Spleen (tissue), 11 donors: ENCODE measurements around the gene BCL2. TPM values are rescaled to one million over a fixed set of nuclear protein-coding genes. Genes with fewer than 3 reads are reported as not detected.
"Not testable (repeated sequence)": the region's sequence is repeated elsewhere in the genome, so short reads cannot be mapped to it uniquely, and the experiment has no call there.

Source experiments
- DNase-seq: peaks from one replicate; pipeline ENCODE4 v3.0.0-alpha.2; 2020
- H3K27ac ChIP-seq, 8 donors: fragments of 200-600 bp; sonication (generic) in 7 of 8; 1 replicate in 4 of 8; 2 replicates in 4 of 8; pipeline versions ENCODE4 v1.5.0 to v1.8.0; 2016 to 2021; ENCODE audit warnings: inconsistent platforms in 4 of 8, mild to moderate bottlenecking in 4 of 8, moderate library complexity in 1 of 8
- H3K27me3 ChIP-seq, 7 donors: fragments of 200-600 bp; sonication (generic) in 6 of 7; replicated peaks in 1 of 7; 1 replicate in 4 of 7; 2 replicates in 3 of 7; pipeline versions ENCODE4 v1.5.0 to v1.8.0; 2016 to 2021; ENCODE audit warnings: inconsistent platforms in 3 of 7, mild to moderate bottlenecking in 1 of 7
- H3K36me3 ChIP-seq, 6 donors: fragments of 200-600 bp; sonication (generic) in 5 of 6; 1 replicate in 4 of 6; 2 replicates in 2 of 6; pipeline versions ENCODE4 v1.5.0 to v1.8.0; 2016 to 2021; ENCODE audit warnings: inconsistent platforms in 2 of 6
- H3K4me1 ChIP-seq, 6 donors: fragments of 200-600 bp; sonication (generic) in 5 of 6; 1 replicate in 3 of 6; 2 replicates in 3 of 6; pipeline versions ENCODE4 v1.5.0 to v1.8.0; 2016 to 2021; ENCODE audit warnings: inconsistent platforms in 3 of 6
- H3K4me3 ChIP-seq, 8 donors: fragments of 200-600 bp; sonication (generic) in 7 of 8; 1 replicate in 4 of 8; 2 replicates in 4 of 8; pipeline versions ENCODE4 v1.5.0 to v1.8.0; 2016 to 2021; ENCODE audit warnings: inconsistent platforms in 4 of 8, mild to moderate bottlenecking in 4 of 8, moderate library complexity in 2 of 8
- H3K9me3 ChIP-seq, 8 donors: fragments of 200-600 bp; sonication (generic) in 7 of 8; 1 replicate in 4 of 8; 2 replicates in 4 of 8; pipeline versions ENCODE4 v1.5.0 to v1.8.0; 2016 to 2021; ENCODE audit warnings: inconsistent platforms in 4 of 8
- CTCF ChIP-seq, 11 experiments: fragments of 200-600 bp in 7 of 11; fragments of 450-650 bp in 4 of 11; sonication (generic) in 4 of 11; IDR thresholded peaks in 8 of 11; conservative IDR thresholded peaks in 3 of 11; 1 replicate in 7 of 11; 2 replicates in 4 of 11; pipeline versions ENCODE4 v1.4.0 to v1.8.0; 2016 to 2021; ENCODE audit warnings: antibody characterized with exemption in 11 of 11, inconsistent platforms in 4 of 11, mild to moderate bottlenecking in 1 of 11
- POLR2A ChIP-seq, 3 donors: fragments of 450-650 bp; IDR thresholded peaks; one replicate each; pipeline ENCODE4 v1.5.1; 2017; ENCODE audit warnings: antibody characterized with exemption in 3 of 3, mild to moderate bottlenecking in 1 of 3
- POLR2AphosphoS5 ChIP-seq, 3 donors: sonication (generic); formaldehyde crosslinking; IDR thresholded peaks; one replicate each; pipeline ENCODE4 v1.5.1; 2017; ENCODE audit warnings: antibody characterized with exemption in 3 of 3
- WGBS, 5 donors: extraction: QIAGEN DNeasy Blood & Tissue Kit in 3 of 5; methylation state at CpG; one replicate each; pipeline versions ENCODE4 v1.1.5 to v1.1.7; 2013 to 2018; 5-methylcytosine and 5-hydroxymethylcytosine counted together
- intact Hi-C: fragments of 100-400 bp; cut with DNase I; formaldehyde crosslinking; loops from one replicate; pipeline ENCODE4 v1.15.0; 2023; ENCODE audit warnings: low total_unique reads
- polyA plus RNA-seq, 3 donors: library from polyadenylated mRNA; stranded (reverse); fragments of 200-250 nt; gene quantifications; one replicate each; pipeline ENCODE4 v1.2.1, GENCODE V29; 2013
- total RNA-seq, 7 donors: library from RNA; depleted of rRNA in 3 of 7; stranded (reverse); fragments of >200 nt in 3 of 7; fragmentation: NEBNext Ultra II Directional in 4 of 7; extraction: Animal tissue kit (Norgen Biotek cat#: 25700) in 4 of 7; gene quantifications; one replicate each; pipeline versions ENCODE4 v1.1.0 to v1.2.1, GENCODE V29; 2016 to 2021
- donor health status: healthy with polysubstance abuse.
- donor health status: DM: no; HTN: no; CAD: no; lungs with moderate emphysema.
- donor health status: DM: no; HTN: no; CAD: no.
- donor health status: Bipolar disorder and iron deficiency.
- donor health status: healthy.
- donor health status: DM: no; HTN: no; CAD: no.
- donor health status: DM: yes; HTN: yes; CAD: no.

Gene BCL2
- total and polyA plus RNA-seq, 10 donors: 9.6 to 112 (median 69.1) TPM

GRCh38 chr18:63191413-63191812, 128.2 kb downstream of the BCL2 start:
- no peaks in the 10 kb centered on the region for H3K27me3 ChIP-seq
- peaks cover 10 to 81% (median 36%) of the 10 kb centered on the region in 6 donors for H3K4me1 ChIP-seq
- H3K4me3 ChIP-seq: no peak overlapping the region
- 88 to 95% (median 91%) methylated on average over 1 of the region's 1 CpG for WGBS, 5 donors
- TF ChIP-seq POLR2A (IDR thresholded peaks at IDR 0.05) (no peak), CTCF (IDR thresholded peaks at IDR 0.05 in 8 of 11, conservative IDR thresholded peaks at IDR 0.05 in 3 of 11) (no peak), POLR2AphosphoS5 (IDR thresholded peaks at IDR 0.05) (no peak)
- H3K9me3 ChIP-seq: peaks cover 0 to 4% (median 0%) of the 10 kb centered on the region in 8 donors
- H3K27ac ChIP-seq: no peak overlapping the region
- intact Hi-C loops: no loop called here
- peaks cover 0 to 6% (median 0%) of the 10 kb centered on the region in 6 donors for H3K36me3 ChIP-seq
- no peak for DNase-seq

GRCh38 chr18:63190838-63191237, 128.7 kb downstream of the BCL2 start:
- intact Hi-C loops, H3K36me3 ChIP-seq, H3K27me3 ChIP-seq, H3K9me3 ChIP-seq, H3K4me3 ChIP-seq, H3K27ac ChIP-seq, DNase-seq: not testable (repeated sequence)
- 94 to 99% (median 98%) methylated on average over 2 of the region's 2 CpGs for WGBS, 5 donors
- H3K4me1 ChIP-seq: peaks cover 10 to 81% (median 34%) of the 10 kb centered on the region in 6 donors

- H3K4me3 ChIP-seq: no peak overlapping the region
- 88 to 92% (median 90%) methylated on average over 2 of the region's 2 CpGs for WGBS, 5 donors
- no peak overlapping the region for H3K27ac ChIP-seq
- peaks cover 10 to 81% (median 32%) of the 10 kb centered on the region in 6 donors for H3K4me1 ChIP-seq
- intact Hi-C loops: no loop called here
- TF ChIP-seq CTCF (IDR thresholded peaks at IDR 0.05 in 8 of 11, conservative IDR thresholded peaks at IDR 0.05 in 3 of 11) (no peak), POLR2AphosphoS5 (IDR thresholded peaks at IDR 0.05) (no peak), POLR2A (IDR thresholded peaks at IDR 0.05) (no peak)
- DNase-seq: no peak
- H3K9me3 ChIP-seq: peaks cover 0 to 4% (median 0%) of the 10 kb centered on the region in 8 donors
- H3K27me3 ChIP-seq: no peaks in the 10 kb centered on the region
- H3K36me3 ChIP-seq: peaks cover 0 to 6% (median 0%) of the 10 kb centered on the region in 6 donors
These were observed 129.8 kb downstream of the BCL2 start for GRCh38 chr18:63189817-63190216.

GRCh38 chr18:63189041-63189440, 130.5 kb downstream of the BCL2 start:
- intact Hi-C loops: no loop called here
- Histone ChIP-seq H3K36me3 (peaks cover 0 to 6% (median 0%) of the 10 kb centered on the region in 6 donors), H3K4me3 (no peak overlapping the region), H3K27ac (no peak overlapping the region), H3K27me3 (no peaks in the 10 kb centered on the region), H3K9me3 (peaks cover 0 to 4% (median 0%) of the 10 kb centered on the region in 8 donors), H3K4me1 (peaks cover 15 to 84% (median 40%) of the 10 kb centered on the region in 6 donors)
- WGBS, 5 donors: 79 to 89% (median 86%) methylated on average over 2 of the region's 2 CpGs
- no peak for DNase-seq
- TF ChIP-seq POLR2AphosphoS5 (IDR thresholded peaks at IDR 0.05): no peak
- TF ChIP-seq POLR2A (IDR thresholded peaks at IDR 0.05): no peak
- TF ChIP-seq CTCF (IDR thresholded peaks at IDR 0.05 in 8 of 11, conservative IDR thresholded peaks at IDR 0.05 in 3 of 11): no peak
